PC-3 (cell line): ENCODE results near the gene TNFSF13B. TPM values are rescaled to one million over a fixed set of nuclear protein-coding genes. Genes with fewer than 3 reads are reported as not detected.

Source experiments
- ATAC-seq: fragments of 200-7000 bp; cut with Tn5 transposase; 2 replicates; pipeline ENCODE4 v1.9.1; 2020; ENCODE audit warnings: mild to moderate bottlenecking, moderate library complexity
- BruUV-seq: library from RNA; stranded (reverse); fragments of 400-500 nt; replicated peaks from 2 replicates; lab custom pipeline; 2021; lab: Mats Ljungman, UMichigan
- CTCF ChIA-PET: fragments of 300-600 bp; sonication (Branson Sonifier 250); formaldehyde crosslinking; loops from one replicate; lab custom pipeline; 2022; ENCODE audit warnings: antibody characterized with exemption; lab: Charles Lee
- POLR2A ChIA-PET: fragments of 300-600 bp; sonication (Branson Sonifier 250); formaldehyde crosslinking; loops from one replicate; lab custom pipeline; 2022; ENCODE audit warnings: antibody characterized with exemption; ENCODE audit not compliant: unreplicated experiment; lab: Charles Lee
- DNase-seq: peaks from one replicate; pipeline ENCODE4 v3.0.0-alpha.2; 2015
- H2AFZ ChIP-seq: fragments of 300-600 bp; sonication (generic); 2 replicates; pipeline ENCODE4 v1.6.0; 2016; ENCODE audit warnings: antibody characterized with exemption, low read length
- H3F3A ChIP-seq: fragments of 300-600 bp; sonication (generic); one replicate; pipeline ENCODE4 v1.6.0; 2017; ENCODE audit warnings: antibody characterized with exemption, low read length, control low read depth, mild to moderate bottlenecking; ENCODE audit not compliant: unreplicated experiment
- H3K27ac ChIP-seq: fragments of 300-600 bp; sonication (generic); 2 replicates; pipeline ENCODE4 v1.5.1; 2016; ENCODE audit warnings: mild to moderate bottlenecking, low read length
- H3K27me3 ChIP-seq: fragments of 300-600 bp; sonication (generic); 2 replicates; pipeline ENCODE4 v1.6.1; 2016; ENCODE audit warnings: low read length, mixed read lengths
- H3K36me3 ChIP-seq: fragments of 300-600 bp; sonication (generic); 2 replicates; pipeline ENCODE4 v1.6.1; 2016; ENCODE audit warnings: low read depth, mixed run types, low read length, mixed read lengths
- H3K4me1 ChIP-seq: fragments of 300-600 bp; sonication (generic); 2 replicates; pipeline ENCODE4 v1.5.1; 2016; ENCODE audit warnings: low read length; ENCODE audit not compliant: insufficient read depth
- H3K4me2 ChIP-seq: fragments of 300-600 bp; sonication (generic); 2 replicates; pipeline ENCODE4 v1.6.0; 2016; ENCODE audit warnings: low read length
- H3K4me3 ChIP-seq: fragments of 300-600 bp; sonication (generic); 2 replicates; pipeline ENCODE4 v1.5.1; 2016; ENCODE audit warnings: mild to moderate bottlenecking, low read length, mixed read lengths
- H3K79me2 ChIP-seq: fragments of 300-600 bp; sonication (generic); 2 replicates; pipeline ENCODE4 v1.6.1; 2017; ENCODE audit warnings: low read length, mixed read lengths
- H3K9ac ChIP-seq: fragments of 300-600 bp; sonication (generic); 2 replicates; pipeline ENCODE4 v1.6.0; 2016; ENCODE audit warnings: mild to moderate bottlenecking, low read length
- H3K9me2 ChIP-seq: fragments of 300-600 bp; sonication (generic); replicated peaks from 2 replicates; pipeline ENCODE4 v1.6.1; 2016; ENCODE audit warnings: mixed run types, low read length, mixed read lengths
- H3K9me3 ChIP-seq: fragments of 300-600 bp; sonication (generic); 2 replicates; pipeline ENCODE4 v1.6.1; 2016; ENCODE audit warnings: low read length, mixed read lengths
- H4K20me1 ChIP-seq: fragments of 300-600 bp; sonication (generic); 2 replicates; pipeline ENCODE4 v1.6.1; 2016; ENCODE audit warnings: low read length, mixed read lengths
- EZH2 ChIP-seq: fragments of 300-600 bp; sonication (generic); IDR thresholded peaks from one replicate; pipeline ENCODE4 v1.6.1; 2017; ENCODE audit warnings: antibody characterized with exemption, mild to moderate bottlenecking, low read length; ENCODE audit not compliant: unreplicated experiment
- EZH2phosphoT487 ChIP-seq: fragments of 300-600 bp; sonication (generic); IDR thresholded peaks from 2 replicates; pipeline ENCODE4 v1.6.1; 2018; ENCODE audit warnings: mild to moderate bottlenecking, antibody characterized with exemption, low read length, borderline replicate concordance
- intact Hi-C: fragments of 100-400 bp; cut with micrococcal nuclease; formaldehyde crosslinking; loops from 2 replicates; pipeline ENCODE4 v1.9.0; 2023
- total RNA-seq: library from RNA; depleted of rRNA; stranded (reverse); fragments of >200 nt; gene quantifications from 2 replicates; pipeline ENCODE4 v1.2.3, GENCODE V29; 2014
- TF ChIP-seq, protein P1 (sequence below): fragments of 300-600 bp; sonication (generic); conservative IDR thresholded peaks from 2 replicates; pipeline ENCODE4 v1.5.1; 2017; ENCODE audit warnings: antibody characterized with exemption, low read depth, mild to moderate bottlenecking, low read length

The TNFSF13B gene
- total RNA-seq, 1 experiment from 2014 or later: not detected

DNA sequence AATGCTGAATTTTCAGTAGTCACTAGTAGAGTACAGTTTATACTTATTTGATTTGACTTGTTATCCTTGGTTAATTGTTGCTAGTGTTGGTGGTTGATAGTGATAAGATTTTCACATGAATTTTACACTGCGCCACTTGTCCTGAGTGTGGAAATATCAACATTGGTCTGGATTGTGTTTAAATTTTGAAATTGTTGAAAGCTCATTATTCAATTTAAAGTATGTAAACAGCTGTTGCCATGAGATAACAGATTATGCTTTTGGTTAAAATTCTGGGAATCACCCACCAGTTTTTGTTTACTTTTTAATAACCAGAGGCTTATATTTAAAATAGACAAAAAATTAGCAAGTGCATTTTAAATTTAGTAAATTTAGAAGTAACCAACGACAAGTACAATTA, 12.3 kb upstream of the TNFSF13B start:
- Histone ChIP-seq H3K9ac (no peak overlapping the region), H3K4me1 (no peaks in the 10 kb centered on the region), H3K9me2 (no peaks in the 10 kb centered on the region), H2AFZ (no peak overlapping the region), H3K4me3 (no peak overlapping the region), H3K9me3 (no peaks in the 10 kb centered on the region), H3F3A (no peaks in the 10 kb centered on the region), H4K20me1 (no peaks in the 10 kb centered on the region), H3K4me2 (no peak overlapping the region), H3K27ac (no peak overlapping the region), H3K79me2 (no peaks in the 10 kb centered on the region), H3K36me3 (no peaks in the 10 kb centered on the region), H3K27me3 (no peaks in the 10 kb centered on the region)
- CTCF ChIA-PET: no interaction called here
- POLR2A ChIA-PET: no interaction called here
- no peak for DNase-seq
- no peak for ATAC-seq
- no TSS peak for BruUV-seq
- intact Hi-C loops: no loop called here
- TF ChIP-seq, protein P1, sequence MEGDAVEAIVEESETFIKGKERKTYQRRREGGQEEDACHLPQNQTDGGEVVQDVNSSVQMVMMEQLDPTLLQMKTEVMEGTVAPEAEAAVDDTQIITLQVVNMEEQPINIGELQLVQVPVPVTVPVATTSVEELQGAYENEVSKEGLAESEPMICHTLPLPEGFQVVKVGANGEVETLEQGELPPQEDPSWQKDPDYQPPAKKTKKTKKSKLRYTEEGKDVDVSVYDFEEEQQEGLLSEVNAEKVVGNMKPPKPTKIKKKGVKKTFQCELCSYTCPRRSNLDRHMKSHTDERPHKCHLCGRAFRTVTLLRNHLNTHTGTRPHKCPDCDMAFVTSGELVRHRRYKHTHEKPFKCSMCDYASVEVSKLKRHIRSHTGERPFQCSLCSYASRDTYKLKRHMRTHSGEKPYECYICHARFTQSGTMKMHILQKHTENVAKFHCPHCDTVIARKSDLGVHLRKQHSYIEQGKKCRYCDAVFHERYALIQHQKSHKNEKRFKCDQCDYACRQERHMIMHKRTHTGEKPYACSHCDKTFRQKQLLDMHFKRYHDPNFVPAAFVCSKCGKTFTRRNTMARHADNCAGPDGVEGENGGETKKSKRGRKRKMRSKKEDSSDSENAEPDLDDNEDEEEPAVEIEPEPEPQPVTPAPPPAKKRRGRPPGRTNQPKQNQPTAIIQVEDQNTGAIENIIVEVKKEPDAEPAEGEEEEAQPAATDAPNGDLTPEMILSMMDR: no peak
- TF ChIP-seq EZH2 (no peak), EZH2phosphoT487 (no peak)

DNA sequence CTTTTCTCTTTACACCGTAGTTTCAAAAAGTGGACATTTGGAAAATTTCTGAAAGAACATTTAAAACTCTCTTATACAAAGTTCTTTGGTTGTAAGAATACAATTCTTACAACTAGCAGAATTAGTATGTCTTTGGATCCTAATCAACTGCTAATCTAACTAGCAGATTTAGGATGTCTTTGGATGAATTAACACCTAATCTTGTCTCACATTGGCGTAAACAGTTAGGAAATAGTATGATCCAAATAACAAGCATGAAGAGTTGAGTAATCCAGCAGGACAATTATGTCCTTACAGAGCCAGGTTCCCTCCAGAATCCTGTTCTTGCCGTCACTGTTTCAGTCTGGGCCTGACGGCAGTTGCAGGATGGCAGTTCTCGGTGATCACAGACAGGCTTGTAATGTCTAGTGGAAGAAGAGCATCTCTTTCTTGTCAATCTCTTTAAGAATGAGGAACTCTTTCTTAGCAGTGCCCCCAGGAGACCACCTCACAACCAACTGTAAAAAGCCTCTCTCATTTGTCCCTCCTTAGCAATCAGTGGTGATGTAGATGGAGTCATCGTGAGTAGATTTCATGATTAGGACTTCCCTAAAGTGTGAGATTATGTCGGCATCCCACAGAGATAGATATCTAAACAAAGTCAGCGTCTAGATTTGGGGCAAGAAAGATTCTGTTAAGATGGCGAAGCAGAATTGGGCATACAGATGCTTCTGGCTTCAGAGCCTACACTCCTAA, 5.7 kb upstream of the TNFSF13B start:
- TF ChIP-seq, protein P1: no peak
- no peak for TF ChIP-seq EZH2
- TF ChIP-seq EZH2phosphoT487: no peak
- Histone ChIP-seq H3K9me2 (no peaks in the 10 kb centered on the region), H3K9ac (no peak overlapping the region), H3K4me1 (no peaks in the 10 kb centered on the region), H2AFZ (no peak overlapping the region), H3K4me3 (no peak overlapping the region), H3F3A (no peaks in the 10 kb centered on the region), H3K36me3 (no peaks in the 10 kb centered on the region), H3K79me2 (no peaks in the 10 kb centered on the region), H3K27me3 (no peaks in the 10 kb centered on the region), H4K20me1 (no peaks in the 10 kb centered on the region), H3K4me2 (no peak overlapping the region), H3K9me3 (no peaks in the 10 kb centered on the region), H3K27ac (no peak overlapping the region)
- no TSS peak for BruUV-seq
- ChIA-PET POLR2A (no interaction called here), CTCF (no interaction called here)
- intact Hi-C loops: no loop called here
- ATAC-seq (no peak), DNase-seq (no peak)

DNA sequence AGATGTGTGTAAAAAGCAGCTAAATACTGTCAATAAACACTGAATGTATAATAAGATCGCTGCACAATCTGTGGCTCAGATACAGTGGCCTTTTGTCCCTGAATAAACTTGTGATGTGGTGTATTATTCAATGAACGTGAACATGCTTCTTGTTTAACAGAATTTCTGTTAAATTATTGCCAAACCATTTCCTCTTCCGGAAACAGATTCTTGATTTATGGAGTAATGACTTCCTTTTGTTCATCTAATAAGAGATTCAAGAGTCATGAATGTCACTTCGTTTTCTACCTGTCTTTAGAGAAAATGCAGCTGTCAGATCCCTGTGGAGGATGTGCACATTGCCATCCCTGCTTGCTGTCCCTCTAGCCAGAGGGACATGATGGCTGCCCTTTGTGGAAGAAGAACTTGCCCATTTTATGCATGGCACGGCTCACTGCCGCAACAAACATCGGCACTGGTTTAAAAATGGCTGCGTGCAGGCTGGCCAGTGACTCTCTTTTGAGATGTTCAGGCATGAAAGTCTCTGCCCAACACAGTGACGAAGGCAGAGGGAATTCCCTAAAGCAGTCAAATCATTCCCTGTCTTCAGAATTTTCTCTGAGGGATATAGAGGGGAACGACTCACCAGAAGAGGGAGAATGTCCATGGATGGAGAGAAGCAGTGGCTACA, 3.1 kb upstream of the TNFSF13B start:
- intact Hi-C loops: no loop called here
- Histone ChIP-seq H2AFZ (no peak overlapping the region), H3K9me2 (no peaks in the 10 kb centered on the region), H3K27me3 (no peaks in the 10 kb centered on the region), H4K20me1 (no peaks in the 10 kb centered on the region), H3K4me3 (no peak overlapping the region), H3K9ac (no peak overlapping the region), H3K4me1 (no peaks in the 10 kb centered on the region), H3K9me3 (no peaks in the 10 kb centered on the region), H3K36me3 (no peaks in the 10 kb centered on the region), H3K27ac (no peak overlapping the region), H3K4me2 (no peak overlapping the region), H3K79me2 (no peaks in the 10 kb centered on the region), H3F3A (no peaks in the 10 kb centered on the region)
- BruUV-seq: no TSS peak
- DNase-seq (no peak), ATAC-seq (no peak)
- TF ChIP-seq EZH2phosphoT487 (no peak), EZH2 (no peak)
- TF ChIP-seq, protein P1: no peak
- POLR2A ChIA-PET: no interaction called here
- CTCF ChIA-PET: no interaction called here
